SK-N-SH (cell line): ENCODE data around the gene DUSP6.

Source experiments
- CTCF ChIP-seq: fragments of 200-600 bp; sonication (generic); IDR thresholded peaks from 2 replicates; pipeline ENCODE4 v1.6.1; 2017; ENCODE audit warnings: antibody characterized with exemption, mild to moderate bottlenecking, moderate library complexity
- MAX ChIP-seq: IDR thresholded peaks from 2 replicates; pipeline ENCODE4 v1.4.0; 2012; ENCODE audit warnings: low read depth
- NFIC ChIP-seq: IDR thresholded peaks from 2 replicates; pipeline ENCODE4 v1.4.0; 2012; ENCODE audit warnings: borderline replicate concordance
- POLR2AphosphoS5 ChIP-seq: IDR thresholded peaks from 2 replicates; pipeline ENCODE4 v1.6.1; 2012; ENCODE audit warnings: low read depth, low read length
- RAD21 ChIP-seq: IDR thresholded peaks from 2 replicates; pipeline ENCODE4 v1.6.1; 2012; ENCODE audit warnings: mild to moderate bottlenecking, low read length
- REST ChIP-seq: IDR thresholded peaks from 2 replicates; pipeline ENCODE4 v1.6.1; 2012; ENCODE audit warnings: mild to moderate bottlenecking, low read depth, low read length, moderate library complexity
- USF2 ChIP-seq: fragments of 150-350 bp; IDR thresholded peaks from 2 replicates; pipeline ENCODE4 v1.6.1; 2017; ENCODE audit warnings: antibody characterized with exemption, low read length, low read depth, borderline replicate concordance

GRCh38 chr12:89307474-89308253 is 44.6 kb downstream of the DUSP6 start:
- TF ChIP-seq POLR2AphosphoS5 = no peak
- no peak for TF ChIP-seq USF2
- TF ChIP-seq NFIC = no peak
- TF ChIP-seq MAX = no peak
- TF ChIP-seq CTCF = no peak
- TF ChIP-seq RAD21 = no peak
- no peak for TF ChIP-seq REST
